ENCODE data around the gene COPS3. TPM values are rescaled to one million over a fixed set of nuclear protein-coding genes. Genes with fewer than 3 reads are reported as not detected.

Gene COPS3
- total and polyA plus RNA-seq, 2 donors (not counting 1 experiment from before 2014, with no cell fraction given): 62.3 to 80.6 TPM

- H3K36me3 ChIP-seq (ENCODE audit: control insufficient read depth, insufficient read depth, low read length): no peaks in the 10 kb centered on the region
- peaks cover 4% of the 10 kb centered on the region for H3K4me1 ChIP-seq (ENCODE audit: control insufficient read depth, extremely low read depth, insufficient read depth, low read length)
- H3K79me2 ChIP-seq (ENCODE audit: control insufficient read depth, insufficient read depth, low read length): no peaks in the 10 kb centered on the region
- no peak overlapping the region for H3K27ac ChIP-seq (ENCODE audit: insufficient read depth, low read length)
- no peak for TF ChIP-seq CTCF (conservative IDR thresholded peaks at IDR 0.05 in 1 of 2, IDR thresholded peaks at IDR 0.05 in 1 of 2; ENCODE audit: low read depth in 1 of 2, low read length in 2 of 2)
- no peak for TF ChIP-seq EZH2 (IDR thresholded peaks at IDR 0.05; ENCODE audit: low read length, missing control alignments)
- no peaks in the 10 kb centered on the region for H4K20me1 ChIP-seq (ENCODE audit: control insufficient read depth, extremely low read depth, insufficient read depth, low read length)
- H2AFZ ChIP-seq (ENCODE audit: low read length): peak overlapping the region; percentile 78
- peak; percentile 42 to 54 for DNase-seq (ENCODE audit: low read depth in 2 of 2)
- H3K27me3 ChIP-seq (ENCODE audit: control insufficient read depth, insufficient read depth, low read length): no peaks in the 10 kb centered on the region
- no peaks in the 10 kb centered on the region for H3K9me3 ChIP-seq (ENCODE audit: control insufficient read depth, insufficient read depth, low read depth, low read length)
- peak overlapping the region; percentile 59 for H3K4me2 ChIP-seq (ENCODE audit: extremely low read depth, insufficient read depth, low read length)
- no peak overlapping the region for H3K9ac ChIP-seq (ENCODE audit: insufficient read depth, low read length)
- peak overlapping the region in 1 of 4 experiments; percentile 11 for H3K4me3 ChIP-seq (replicated peaks in 1 of 4; ENCODE audit: control extremely low read depth in 1 of 4, insufficient read depth in 1 of 4, low read depth in 3 of 4, low read length in 4 of 4)
Observed at GRCh38 chr17:17300624-17301568, 19.9 kb upstream of the COPS3 start.

GRCh38 chr17:17298108-17298507 lies 17.1 kb upstream of the COPS3 start:
- TF ChIP-seq CTCF (conservative IDR thresholded peaks at IDR 0.05 in 1 of 2, IDR thresholded peaks at IDR 0.05 in 1 of 2; ENCODE audit: low read depth in 1 of 2, low read length in 2 of 2): no peak
- H3K27ac ChIP-seq (ENCODE audit: insufficient read depth, low read length): no peak overlapping the region
- no peak overlapping the region for H3K4me3 ChIP-seq (replicated peaks in 1 of 4; ENCODE audit: control extremely low read depth in 1 of 4, insufficient read depth in 1 of 4, low read depth in 3 of 4, low read length in 4 of 4)
- no peak overlapping the region for H3K9ac ChIP-seq (ENCODE audit: insufficient read depth, low read length)
- H3K36me3 ChIP-seq (ENCODE audit: control insufficient read depth, insufficient read depth, low read length): no peaks in the 10 kb centered on the region
- no peak overlapping the region for H2AFZ ChIP-seq (ENCODE audit: low read length)
- no peaks in the 10 kb centered on the region for H3K79me2 ChIP-seq (ENCODE audit: control insufficient read depth, insufficient read depth, low read length)
- H3K9me3 ChIP-seq (ENCODE audit: control insufficient read depth, insufficient read depth, low read depth, low read length): no peaks in the 10 kb centered on the region
- DNase-seq (ENCODE audit: low read depth in 2 of 2): no peak
- H3K4me2 ChIP-seq (ENCODE audit: extremely low read depth, insufficient read depth, low read length): no peak overlapping the region
- H4K20me1 ChIP-seq (ENCODE audit: control insufficient read depth, extremely low read depth, insufficient read depth, low read length): no peaks in the 10 kb centered on the region
- no peaks in the 10 kb centered on the region for H3K27me3 ChIP-seq (ENCODE audit: control insufficient read depth, insufficient read depth, low read length)
- H3K4me1 ChIP-seq (ENCODE audit: control insufficient read depth, extremely low read depth, insufficient read depth, low read length): peaks cover 4% of the 10 kb centered on the region

GRCh38 chr17:17297217-17297616 lies 16.2 kb upstream of the COPS3 start:
- peaks cover 4% of the 10 kb centered on the region for H3K4me1 ChIP-seq (ENCODE audit: control insufficient read depth, extremely low read depth, insufficient read depth, low read length)
- no peak overlapping the region for H3K4me2 ChIP-seq (ENCODE audit: extremely low read depth, insufficient read depth, low read length)
- no peaks in the 10 kb centered on the region for H3K9me3 ChIP-seq (ENCODE audit: control insufficient read depth, insufficient read depth, low read depth, low read length)
- H2AFZ ChIP-seq (ENCODE audit: low read length): no peak overlapping the region
- H3K27ac ChIP-seq (ENCODE audit: insufficient read depth, low read length): no peak overlapping the region
- TF ChIP-seq EZH2 (IDR thresholded peaks at IDR 0.05; ENCODE audit: low read length, missing control alignments) (no peak), CTCF (conservative IDR thresholded peaks at IDR 0.05 in 1 of 2, IDR thresholded peaks at IDR 0.05 in 1 of 2; ENCODE audit: low read depth in 1 of 2, low read length in 2 of 2) (no peak)
- H3K36me3 ChIP-seq (ENCODE audit: control insufficient read depth, insufficient read depth, low read length): no peaks in the 10 kb centered on the region
- H3K79me2 ChIP-seq (ENCODE audit: control insufficient read depth, insufficient read depth, low read length): no peaks in the 10 kb centered on the region
- no peak for DNase-seq (ENCODE audit: low read depth in 2 of 2)
- no peak overlapping the region for H3K4me3 ChIP-seq (replicated peaks in 1 of 4; ENCODE audit: control extremely low read depth in 1 of 4, insufficient read depth in 1 of 4, low read depth in 3 of 4, low read length in 4 of 4)
- H3K9ac ChIP-seq (ENCODE audit: insufficient read depth, low read length): no peak overlapping the region
- H4K20me1 ChIP-seq (ENCODE audit: control insufficient read depth, extremely low read depth, insufficient read depth, low read length): no peaks in the 10 kb centered on the region
- no peaks in the 10 kb centered on the region for H3K27me3 ChIP-seq (ENCODE audit: control insufficient read depth, insufficient read depth, low read length)

All from fibroblast of lung (primary cell).